Astrocyte (in vitro differentiated cells and primary cell): Measurements from ENCODE around the gene THRAP3.

Experiments used
- EZH2 ChIP-seq: IDR thresholded peaks from 2 replicates; pipeline ENCODE4 v1.6.1; 2012; ENCODE audit warnings: mild to moderate bottlenecking, low read length, inconsistent platforms; ENCODE audit not compliant: insufficient read depth
- TF ChIP-seq, protein P1 (sequence below): IDR thresholded peaks from 2 replicates; pipeline ENCODE4 v1.5.1; 2011; ENCODE audit warnings: low read depth, mild to moderate bottlenecking, inconsistent platforms, low read length, moderate library complexity; ENCODE audit not compliant: insufficient read depth

DNA sequence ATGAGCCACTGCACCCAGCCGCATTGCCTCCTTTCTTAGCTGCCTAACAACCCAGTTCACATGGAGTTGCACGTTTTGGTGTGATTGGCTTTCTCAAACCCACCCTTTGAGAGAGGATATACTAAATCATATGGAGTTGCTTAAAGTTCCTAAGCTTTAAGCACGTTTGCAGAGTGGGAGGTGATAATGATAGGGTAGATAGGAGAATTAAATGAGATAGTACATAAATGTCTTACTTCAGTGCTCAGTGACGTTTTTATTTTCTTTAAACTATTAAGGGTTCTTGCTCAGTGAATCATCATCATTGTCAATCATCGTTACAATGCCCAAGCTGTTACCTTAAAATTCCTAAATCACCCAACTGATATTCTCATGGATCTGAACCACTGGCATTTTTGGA lies 79.0 kb downstream of the THRAP3 start:
- TF ChIP-seq, protein P1, sequence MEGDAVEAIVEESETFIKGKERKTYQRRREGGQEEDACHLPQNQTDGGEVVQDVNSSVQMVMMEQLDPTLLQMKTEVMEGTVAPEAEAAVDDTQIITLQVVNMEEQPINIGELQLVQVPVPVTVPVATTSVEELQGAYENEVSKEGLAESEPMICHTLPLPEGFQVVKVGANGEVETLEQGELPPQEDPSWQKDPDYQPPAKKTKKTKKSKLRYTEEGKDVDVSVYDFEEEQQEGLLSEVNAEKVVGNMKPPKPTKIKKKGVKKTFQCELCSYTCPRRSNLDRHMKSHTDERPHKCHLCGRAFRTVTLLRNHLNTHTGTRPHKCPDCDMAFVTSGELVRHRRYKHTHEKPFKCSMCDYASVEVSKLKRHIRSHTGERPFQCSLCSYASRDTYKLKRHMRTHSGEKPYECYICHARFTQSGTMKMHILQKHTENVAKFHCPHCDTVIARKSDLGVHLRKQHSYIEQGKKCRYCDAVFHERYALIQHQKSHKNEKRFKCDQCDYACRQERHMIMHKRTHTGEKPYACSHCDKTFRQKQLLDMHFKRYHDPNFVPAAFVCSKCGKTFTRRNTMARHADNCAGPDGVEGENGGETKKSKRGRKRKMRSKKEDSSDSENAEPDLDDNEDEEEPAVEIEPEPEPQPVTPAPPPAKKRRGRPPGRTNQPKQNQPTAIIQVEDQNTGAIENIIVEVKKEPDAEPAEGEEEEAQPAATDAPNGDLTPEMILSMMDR: no peak
- no peak for TF ChIP-seq EZH2
